GM19395 (cell line): Measurements from ENCODE around the gene SLC16A5.
"Not testable (repeated sequence)": the region's sequence is repeated elsewhere in the genome, so short reads cannot be mapped to it uniquely, and the experiment has no call there.

Source experiments
- ATAC-seq: cut with Tn5 transposase; IDR thresholded peaks from one replicate; pipeline ENCODE4 v1.9.1; 2021; ENCODE audit warnings: mild to moderate bottlenecking, moderate library complexity; ENCODE audit not compliant: unreplicated experiment

The SLC16A5 gene

GRCh38 chr17:75109407-75110233 lies 21.9 kb downstream of the SLC16A5 start, which contains the start of gene ARMC7:
Gene ARMC7, plus strand, starts transcription at chr17:75109969. Its CDS starts 320 bp downstream, at chr17:75110289.
- peak; percentile 65 for ATAC-seq

DNA sequence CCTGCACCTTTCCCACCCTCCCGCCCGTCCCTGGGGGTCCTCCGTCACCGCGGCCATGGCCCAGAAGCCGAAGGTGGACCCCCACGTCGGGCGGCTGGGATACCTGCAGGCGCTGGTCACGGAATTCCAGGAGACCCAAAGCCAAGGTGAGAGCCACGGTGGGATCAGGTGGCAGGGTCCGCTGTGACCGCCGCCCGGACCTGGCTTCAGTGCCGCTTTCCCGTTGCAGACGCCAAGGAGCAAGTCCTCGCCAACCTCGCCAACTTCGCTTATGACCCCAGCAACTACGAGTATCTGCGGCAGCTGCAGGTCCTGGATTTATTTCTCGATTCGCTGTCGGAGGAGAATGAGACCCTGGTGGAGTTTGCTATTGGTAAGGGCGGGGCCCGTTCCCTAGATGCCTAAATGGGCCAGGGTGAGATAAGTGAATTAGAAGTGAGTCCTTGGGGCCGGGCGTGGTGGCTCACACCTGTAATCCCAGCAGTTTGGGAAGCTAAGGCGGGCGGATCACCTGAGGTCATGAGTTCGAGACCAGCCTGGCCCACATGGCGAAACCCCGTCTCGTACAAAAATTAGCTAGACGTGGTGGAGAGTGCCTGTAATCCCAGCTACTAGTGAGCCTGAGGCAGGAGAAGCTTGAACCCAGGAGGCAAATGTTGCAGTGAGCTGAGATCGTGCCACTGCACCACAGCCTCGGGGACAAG lies 22.6 kb downstream of the SLC16A5 start:
- ATAC-seq: no peak

DNA sequence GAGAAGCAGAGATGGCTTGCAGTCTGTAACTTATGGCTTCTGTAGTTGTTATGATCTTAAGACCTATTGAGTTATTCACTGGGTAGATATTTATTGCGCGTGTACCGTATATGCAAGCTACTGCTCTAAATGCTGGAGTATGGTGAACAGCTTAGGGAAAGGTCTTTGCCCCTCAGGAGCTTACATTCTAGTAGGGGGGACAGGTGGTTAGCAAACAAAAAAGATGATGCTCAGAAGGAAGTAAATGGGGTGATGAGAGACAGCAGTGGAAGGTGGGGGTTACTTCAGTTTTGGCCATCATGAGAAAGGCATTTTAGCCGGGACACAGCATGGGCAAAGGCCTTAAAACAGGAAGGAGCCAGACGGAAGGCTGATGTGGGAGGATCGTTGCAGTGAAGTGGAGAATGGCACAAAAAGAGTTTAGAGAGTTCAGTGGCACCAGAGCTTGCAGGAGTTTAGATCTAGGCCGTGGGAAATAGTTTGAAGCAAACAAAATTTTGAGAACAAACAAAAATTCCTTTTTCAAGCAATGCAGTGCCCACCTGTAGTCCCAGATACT lies 24.1 kb downstream of the SLC16A5 start:
- no peak for ATAC-seq

GRCh38 chr17:75113798-75114551 lies 26.2 kb downstream of the SLC16A5 start:
- ATAC-seq: peak; percentile 48

- ATAC-seq: no peak
Observed at GRCh38 chr17:75114552-75115314, 27.0 kb downstream of the SLC16A5 start.

DNA sequence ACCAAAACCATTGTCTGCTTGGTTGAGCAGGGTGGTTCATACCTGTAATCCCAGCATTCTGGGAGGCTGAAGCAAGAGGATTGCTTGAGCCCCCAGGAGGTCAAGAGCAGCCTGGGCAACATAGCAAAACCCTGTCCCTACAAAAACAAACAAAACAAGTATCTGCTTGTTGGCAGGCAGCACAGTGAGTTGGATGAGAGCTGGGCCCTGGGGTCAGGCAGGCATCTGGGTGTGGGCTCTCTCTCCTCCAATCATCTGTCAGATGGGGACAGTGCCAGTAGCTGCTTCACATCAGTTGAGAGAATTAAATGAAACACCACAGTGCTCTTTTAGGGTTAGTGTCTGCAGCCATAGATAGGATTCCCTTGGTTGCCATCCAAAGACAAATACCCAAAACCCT lies 27.8 kb downstream of the SLC16A5 start:
- ATAC-seq: no peak

DNA sequence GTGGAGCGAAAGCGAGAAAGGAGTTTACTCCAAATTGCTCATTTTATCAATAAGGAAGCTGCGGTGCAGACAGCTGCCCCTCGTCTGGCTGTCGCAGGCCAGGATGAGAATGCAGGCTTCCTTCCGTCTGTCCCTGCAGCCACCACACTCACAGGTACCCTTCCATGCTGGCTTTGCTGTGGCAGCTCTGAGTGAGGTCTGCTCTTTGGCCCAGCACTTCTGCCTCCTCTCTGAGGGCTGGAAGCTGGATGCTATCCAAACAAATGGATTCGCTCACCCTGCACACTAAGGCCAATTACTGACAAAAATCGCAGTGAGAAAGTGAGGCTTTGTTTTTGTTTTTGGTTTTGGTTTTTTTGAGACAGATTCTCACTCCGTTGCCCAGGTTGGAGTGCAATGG lies 29.0 kb downstream of the SLC16A5 start:
- ATAC-seq: no peak

- ATAC-seq: no peak
Observed at GRCh38 chr17:75118307-75118706, 30.6 kb downstream of the SLC16A5 start.

- ATAC-seq: no peak
Observed at GRCh38 chr17:75124041-75124818, 36.5 kb downstream of the SLC16A5 start.

- ATAC-seq: no peak
Observed at GRCh38 chr17:75124819-75125162, 37.0 kb downstream of the SLC16A5 start.

GRCh38 chr17:75125984-75126383 lies 38.2 kb downstream of the SLC16A5 start:
- no peak for ATAC-seq

DNA sequence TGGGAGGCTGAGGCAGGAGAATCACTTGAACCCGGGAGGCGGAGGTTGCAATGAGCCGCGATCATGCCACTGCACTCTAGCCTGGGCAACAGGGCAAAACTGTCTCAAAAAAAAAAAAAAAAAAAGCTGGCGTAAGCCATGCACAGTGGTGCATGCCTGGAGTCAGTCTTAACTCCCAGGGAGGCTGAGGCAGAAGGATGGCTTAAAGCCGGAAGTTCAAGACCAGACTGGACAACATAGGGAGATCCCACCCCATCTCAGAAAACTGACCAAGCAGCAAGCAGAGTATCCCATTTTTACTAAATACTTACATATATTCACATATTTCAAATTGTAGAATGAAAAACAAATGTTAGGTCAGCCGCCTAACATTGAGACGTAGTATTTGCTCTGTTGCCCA lies 39.2 kb downstream of the SLC16A5 start:
- ATAC-seq: no peak

GRCh38 chr17:75127936-75128335 lies 40.2 kb downstream of the SLC16A5 start:
- ATAC-seq: not testable (repeated sequence)

DNA sequence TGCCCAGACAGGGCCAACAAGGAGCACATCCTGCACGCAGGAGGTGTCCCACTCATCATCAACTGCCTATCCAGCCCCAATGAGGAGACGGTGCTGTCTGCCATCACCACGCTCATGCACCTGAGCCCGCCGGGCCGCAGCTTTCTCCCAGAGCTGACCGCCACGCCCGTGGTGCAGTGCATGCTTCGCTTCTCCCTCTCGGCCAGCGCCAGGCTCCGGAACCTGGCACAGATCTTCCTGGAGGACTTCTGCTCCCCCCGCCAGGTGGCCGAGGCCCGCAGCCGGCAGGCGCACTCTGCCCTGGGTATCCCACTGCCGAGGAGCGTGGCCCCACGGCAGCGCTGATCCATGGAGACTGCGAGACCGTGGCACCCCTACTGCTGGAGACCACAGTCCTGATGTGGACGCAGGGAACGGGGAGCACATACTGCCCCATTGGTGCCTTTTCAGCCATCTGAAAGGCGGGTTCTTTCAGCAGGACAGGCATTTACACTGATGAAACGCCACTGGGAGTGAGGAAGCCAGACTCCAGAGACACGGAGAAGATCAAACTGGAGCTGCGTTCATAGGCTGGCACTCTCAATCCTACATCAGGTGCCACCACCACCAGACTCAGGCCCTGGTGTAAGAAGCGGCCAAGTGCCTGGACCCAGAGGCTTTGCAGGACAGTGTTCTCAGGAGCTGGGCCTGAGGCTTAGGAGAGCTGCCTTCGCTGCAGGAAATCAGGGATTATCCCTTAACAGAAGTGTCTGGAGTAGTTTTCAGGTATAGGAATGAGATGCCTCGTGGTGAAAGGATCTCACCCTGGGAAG lies 41.1 kb downstream of the SLC16A5 start:
- ATAC-seq: no peak

DNA sequence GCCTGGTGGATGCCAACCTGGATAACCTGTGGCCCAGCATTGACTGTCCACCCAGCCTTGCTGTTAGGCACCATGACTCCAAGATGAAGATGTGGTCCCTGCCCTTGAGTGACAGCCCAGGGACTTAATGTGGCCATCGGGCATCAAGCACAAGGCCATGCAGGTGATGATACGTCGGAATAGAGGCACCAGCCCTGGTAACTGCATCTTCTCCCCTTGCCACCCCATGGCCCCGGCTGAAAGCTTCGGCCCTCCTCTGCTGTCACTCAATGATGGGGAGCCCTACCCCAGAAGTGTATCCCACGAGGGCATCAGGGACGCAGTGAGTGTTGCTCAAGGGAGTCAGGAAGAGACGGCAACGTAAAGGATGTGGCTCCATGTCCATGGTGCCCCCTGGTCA lies 41.8 kb downstream of the SLC16A5 start:
- ATAC-seq: no peak

DNA sequence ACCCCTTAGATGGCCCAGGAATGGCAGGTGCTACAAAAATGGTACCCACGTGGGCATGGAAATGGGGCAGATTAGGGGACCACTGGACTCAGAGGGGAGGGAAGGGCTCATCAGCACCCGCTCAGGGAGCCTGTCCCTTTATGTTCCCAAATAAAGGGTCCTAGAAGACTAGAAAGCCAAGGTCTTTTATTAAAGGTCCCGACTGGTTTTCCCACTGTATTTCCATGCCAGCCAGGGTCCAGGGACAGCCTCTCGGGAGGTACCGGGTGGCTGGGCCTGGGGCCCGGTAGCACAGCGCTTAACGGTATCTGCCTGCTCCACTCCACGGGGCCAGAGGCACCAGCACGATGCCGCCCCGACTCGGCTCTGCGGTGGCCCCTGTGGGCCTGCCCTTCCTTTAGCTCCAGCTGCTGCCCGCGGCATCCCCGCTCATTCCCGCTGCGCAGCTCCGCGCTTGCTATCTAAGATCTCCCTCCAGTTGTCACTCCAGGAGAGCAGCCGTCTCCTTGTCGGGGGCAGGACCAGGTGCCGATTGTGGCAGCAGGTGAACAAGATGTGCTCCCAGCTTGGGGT lies 42.4 kb downstream of the SLC16A5 start:
- ATAC-seq: no peak

GRCh38 chr17:75130632-75131277 lies 43.0 kb downstream of the SLC16A5 start:
- peak; percentile 26 for ATAC-seq
